Cardiac muscle cell (in vitro differentiated cells and primary cell): ENCODE results near the gene MRGPRE. TPM values are rescaled to one million over a fixed set of nuclear protein-coding genes. Genes with fewer than 3 reads are reported as not detected.

Experiments
- DNase-seq, 2 donors: peaks; one replicate each; pipeline versions ENCODE4 v3.0.0 to v3.0.0-alpha.2; 2010 to 2017; ENCODE audit warnings: low read depth in 1 of 2, low spot score in 1 of 2
- H3K27ac ChIP-seq: fragments of 200-600 bp; sonication (generic); 2 replicates; pipeline ENCODE4 v1.5.1; 2016
- H3K27me3 ChIP-seq: fragments of 200-600 bp; sonication (generic); 2 replicates; pipeline ENCODE4 v1.6.0; 2016; ENCODE audit warnings: control low read depth
- H3K36me3 ChIP-seq: fragments of 200-600 bp; sonication (generic); 2 replicates; pipeline ENCODE4 v1.5.1; 2016; ENCODE audit warnings: control low read depth
- H3K4me1 ChIP-seq: fragments of 200-600 bp; sonication (generic); 2 replicates; pipeline ENCODE4 v1.8.1; 2017; ENCODE audit warnings: low read depth, mild to moderate bottlenecking, mixed run types
- H3K4me3 ChIP-seq: fragments of 200-600 bp; sonication (generic); 2 replicates; pipeline ENCODE4 v1.5.1; 2016; ENCODE audit warnings: mild to moderate bottlenecking
- H3K9me3 ChIP-seq: fragments of 200-600 bp; sonication (generic); 2 replicates; pipeline ENCODE4 v1.5.1; 2017; ENCODE audit warnings: low read depth, mild to moderate bottlenecking, control low read depth
- polyA plus RNA-seq: library from polyadenylated mRNA; unstranded; fragments of >200 nt; fragmentation: Nextera tagmentation; extraction: Ambion mirVana; gene quantifications from 2 replicates; pipeline ENCODE4 v1.2.1, GENCODE V29; 2016
- total RNA-seq: library from RNA; depleted of rRNA; stranded (reverse); fragments of >200 nt; gene quantifications from 2 replicates; pipeline ENCODE4 v1.2.3, GENCODE V29; 2016
- TF ChIP-seq, protein P1 (sequence below): IDR thresholded peaks from 2 replicates; pipeline ENCODE4 v1.5.1; 2012; ENCODE audit warnings: low read depth, mild to moderate bottlenecking, low read length

The MRGPRE gene
- total and polyA plus RNA-seq, 2 experiments from 2014 or later, result not detected

DNA sequence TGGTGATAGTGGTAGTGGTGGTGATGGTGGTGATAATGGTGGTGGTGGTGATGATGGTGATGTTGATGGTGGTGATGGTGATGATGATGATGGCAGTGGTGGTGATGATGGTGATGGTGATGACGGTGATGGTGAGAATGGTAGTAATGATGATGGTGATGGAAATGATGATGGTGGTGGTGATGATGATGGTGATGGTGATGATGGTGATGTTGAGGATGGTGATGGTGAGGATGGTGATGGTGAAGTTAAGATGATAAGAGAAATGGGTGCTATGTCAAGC, 25.4 kb downstream of the MRGPRE start:
- H3K4me1 ChIP-seq, result no peaks in the 10 kb centered on the region
- no peak for DNase-seq
- no peaks in the 10 kb centered on the region for H3K9me3 ChIP-seq
- no peaks in the 10 kb centered on the region for H3K36me3 ChIP-seq
- H3K4me3 ChIP-seq, result no peak overlapping the region
- no peak overlapping the region for H3K27ac ChIP-seq
- H3K27me3 ChIP-seq, result peaks cover 57% of the 10 kb centered on the region
- TF ChIP-seq, protein P1, sequence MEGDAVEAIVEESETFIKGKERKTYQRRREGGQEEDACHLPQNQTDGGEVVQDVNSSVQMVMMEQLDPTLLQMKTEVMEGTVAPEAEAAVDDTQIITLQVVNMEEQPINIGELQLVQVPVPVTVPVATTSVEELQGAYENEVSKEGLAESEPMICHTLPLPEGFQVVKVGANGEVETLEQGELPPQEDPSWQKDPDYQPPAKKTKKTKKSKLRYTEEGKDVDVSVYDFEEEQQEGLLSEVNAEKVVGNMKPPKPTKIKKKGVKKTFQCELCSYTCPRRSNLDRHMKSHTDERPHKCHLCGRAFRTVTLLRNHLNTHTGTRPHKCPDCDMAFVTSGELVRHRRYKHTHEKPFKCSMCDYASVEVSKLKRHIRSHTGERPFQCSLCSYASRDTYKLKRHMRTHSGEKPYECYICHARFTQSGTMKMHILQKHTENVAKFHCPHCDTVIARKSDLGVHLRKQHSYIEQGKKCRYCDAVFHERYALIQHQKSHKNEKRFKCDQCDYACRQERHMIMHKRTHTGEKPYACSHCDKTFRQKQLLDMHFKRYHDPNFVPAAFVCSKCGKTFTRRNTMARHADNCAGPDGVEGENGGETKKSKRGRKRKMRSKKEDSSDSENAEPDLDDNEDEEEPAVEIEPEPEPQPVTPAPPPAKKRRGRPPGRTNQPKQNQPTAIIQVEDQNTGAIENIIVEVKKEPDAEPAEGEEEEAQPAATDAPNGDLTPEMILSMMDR, result no peak

- H3K27me3 ChIP-seq, result peaks cover 63% of the 10 kb centered on the region
- H3K4me3 ChIP-seq, result no peak overlapping the region
- H3K4me1 ChIP-seq, result no peaks in the 10 kb centered on the region
- no peaks in the 10 kb centered on the region for H3K36me3 ChIP-seq
- H3K27ac ChIP-seq, result no peak overlapping the region
- TF ChIP-seq, protein P1, result no peak
- no peaks in the 10 kb centered on the region for H3K9me3 ChIP-seq
- no peak for DNase-seq
These were observed 25.9 kb downstream of the MRGPRE start for GRCh38 chr11:3206156-3206921.

DNA sequence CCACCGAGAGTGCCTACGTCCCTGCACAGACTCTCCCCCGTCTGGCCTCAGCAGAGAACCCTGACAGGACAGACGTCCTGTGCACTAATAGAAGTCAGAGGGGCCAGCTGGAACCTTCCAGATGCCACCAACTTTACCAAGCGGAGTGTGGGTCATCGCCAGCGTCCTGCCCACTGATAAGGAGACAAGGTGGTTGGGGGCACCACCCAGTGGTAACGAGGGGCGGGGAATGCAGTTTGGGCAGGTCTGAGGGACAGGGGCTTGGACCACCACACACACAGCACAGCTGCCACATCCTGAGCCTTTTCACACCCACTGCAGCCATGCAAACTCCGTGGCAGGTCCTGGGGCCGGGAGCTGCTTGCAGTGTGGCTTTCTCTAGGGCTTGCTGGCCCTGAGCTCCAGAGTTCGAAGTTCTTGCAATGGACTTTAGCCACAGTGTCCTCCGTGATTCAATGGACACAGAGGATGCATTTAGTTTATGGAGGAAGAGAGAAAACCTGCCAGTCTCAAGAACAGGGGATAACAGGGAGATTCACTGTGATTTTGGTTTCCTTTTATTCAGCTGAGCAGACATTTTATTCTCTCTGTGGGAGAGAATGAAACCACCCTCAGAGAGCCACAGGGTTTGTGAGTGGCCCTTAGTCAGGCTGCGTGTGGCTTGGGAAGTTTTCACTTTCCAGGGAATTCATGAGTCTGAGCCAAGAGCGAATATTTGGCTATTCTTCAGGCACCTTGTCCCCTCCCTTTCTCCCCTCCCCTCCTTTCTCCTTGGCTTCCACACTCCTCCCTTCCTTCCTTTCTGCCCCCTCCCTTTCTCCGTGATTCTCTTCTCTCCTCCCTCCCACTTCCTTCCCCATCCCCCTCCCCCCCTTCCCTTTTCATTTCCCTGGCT, 26.7 kb downstream of the MRGPRE start:
- no peaks in the 10 kb centered on the region for H3K9me3 ChIP-seq
- H3K4me3 ChIP-seq, result no peak overlapping the region
- no peak overlapping the region for H3K27ac ChIP-seq
- H3K36me3 ChIP-seq, result no peaks in the 10 kb centered on the region
- no peaks in the 10 kb centered on the region for H3K4me1 ChIP-seq
- TF ChIP-seq, protein P1, result no peak
- peak in 1 of 2 donors; percentile 40 for DNase-seq
- H3K27me3 ChIP-seq, result peaks cover 71% of the 10 kb centered on the region

DNA sequence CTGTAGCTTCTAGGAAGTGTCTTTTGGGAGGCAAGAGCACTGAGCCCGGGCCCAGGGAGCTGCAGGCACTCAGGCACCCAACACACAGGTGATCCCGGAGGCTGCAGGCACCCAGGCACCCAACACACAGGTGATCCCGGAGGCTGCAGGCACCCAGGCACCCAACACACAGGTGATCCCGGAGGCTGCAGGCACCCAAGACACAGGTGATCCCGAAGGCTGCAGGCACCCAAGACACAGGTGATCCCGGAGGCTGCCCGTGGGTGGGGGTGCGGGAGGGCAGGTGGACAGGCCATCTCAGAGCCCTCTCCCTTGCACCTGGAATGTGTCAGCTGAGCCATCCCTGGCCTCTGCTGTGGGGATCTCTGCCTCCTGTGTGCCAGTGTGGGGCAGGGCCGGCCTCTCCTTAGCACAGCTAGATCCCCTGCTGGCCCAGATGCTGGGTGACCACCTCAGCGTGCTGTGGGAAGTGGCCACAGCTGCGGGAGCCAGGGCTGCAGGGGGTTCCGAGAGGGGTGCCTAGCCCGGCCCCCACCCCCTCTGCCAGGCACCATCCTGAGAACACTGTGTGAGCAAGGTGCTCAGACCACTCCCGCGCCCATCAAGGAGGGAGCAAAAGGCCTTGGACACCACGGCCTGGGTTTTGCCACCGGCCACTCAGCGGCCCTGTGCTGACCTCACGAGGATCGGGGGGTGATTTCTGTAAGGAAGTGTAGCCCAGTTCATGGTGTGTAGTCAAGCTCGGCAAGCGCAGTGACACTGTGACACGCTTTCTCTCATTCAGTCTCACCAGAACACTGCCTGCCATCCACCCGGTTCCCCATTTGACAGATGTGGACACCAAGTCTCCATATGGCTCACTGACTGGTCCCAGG, 27.8 kb downstream of the MRGPRE start:
- peaks cover 79% of the 10 kb centered on the region for H3K27me3 ChIP-seq
- no peak overlapping the region for H3K4me3 ChIP-seq
- no peak for DNase-seq
- H3K9me3 ChIP-seq, result no peaks in the 10 kb centered on the region
- H3K36me3 ChIP-seq, result no peaks in the 10 kb centered on the region
- no peak overlapping the region for H3K27ac ChIP-seq
- no peaks in the 10 kb centered on the region for H3K4me1 ChIP-seq
- TF ChIP-seq, protein P1, result no peak
